ENCODE results near the gene COQ8B.

DNA sequence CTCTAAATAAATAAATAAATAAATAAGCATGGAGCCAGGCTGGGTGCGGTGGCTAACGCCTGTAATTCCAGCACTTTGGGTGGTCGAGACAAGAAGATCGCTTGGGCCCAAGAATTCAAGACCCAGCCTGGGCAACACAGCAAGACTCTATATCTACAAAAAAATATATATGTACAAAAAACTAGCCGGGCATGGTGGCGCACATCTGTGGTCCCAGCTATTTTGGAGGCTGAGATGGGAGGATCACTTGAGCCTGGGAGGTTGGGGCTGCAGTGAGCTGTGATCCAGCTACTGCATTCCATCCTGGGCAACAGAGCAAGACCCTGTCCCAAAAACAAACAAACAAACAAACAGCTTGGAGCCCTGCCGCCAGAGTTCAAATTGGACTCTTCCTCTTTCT is 30.9 kb upstream of the COQ8B start:
- TF ChIP-seq CTCF (IDR thresholded peaks at IDR 0.05) (no peak), POLR2A (IDR thresholded peaks at IDR 0.05) (no peak)
